ENCODE measurements around the gene CD151. TPM values are rescaled to one million over a fixed set of nuclear protein-coding genes. Genes with fewer than 3 reads are reported as not detected.

The CD151 gene
- total and polyA plus RNA-seq, 4 donors, result 31.6 to 264 (median 124) TPM

- TF ChIP-seq ATF3 (IDR thresholded peaks at IDR 0.05) (no peak), NR2F2 (IDR thresholded peaks at IDR 0.05) (no peak), HNF4G (IDR thresholded peaks at IDR 0.05) (no peak), SP1 (IDR thresholded peaks at IDR 0.05) (no peak), EGR1 (IDR thresholded peaks at IDR 0.05; ENCODE audit: low read depth in 2 of 2) (no peak), YY1 (IDR thresholded peaks at IDR 0.05) (no peak), FOXA2 (IDR thresholded peaks at IDR 0.05) (no peak), RAD21 (IDR thresholded peaks at IDR 0.05) (no peak), HNF4A (conservative IDR thresholded peaks at IDR 0.05) (no peak), RXRA (IDR thresholded peaks at IDR 0.05) (no peak), TAF1 (conservative IDR thresholded peaks at IDR 0.05) (no peak), FOXA1 (IDR thresholded peaks at IDR 0.05) (no peak), REST (IDR thresholded peaks at IDR 0.05) (no peak), JUND (IDR thresholded peaks at IDR 0.05) (no peak), GABPA (IDR thresholded peaks at IDR 0.05 in 1 of 2, conservative IDR thresholded peaks at IDR 0.05 in 1 of 2) (no peak)
- TF ChIP-seq, protein P1, sequence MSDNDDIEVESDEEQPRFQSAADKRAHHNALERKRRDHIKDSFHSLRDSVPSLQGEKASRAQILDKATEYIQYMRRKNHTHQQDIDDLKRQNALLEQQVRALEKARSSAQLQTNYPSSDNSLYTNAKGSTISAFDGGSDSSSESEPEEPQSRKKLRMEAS (IDR thresholded peaks at IDR 0.05), result no peak
- TF ChIP-seq, protein P2, sequence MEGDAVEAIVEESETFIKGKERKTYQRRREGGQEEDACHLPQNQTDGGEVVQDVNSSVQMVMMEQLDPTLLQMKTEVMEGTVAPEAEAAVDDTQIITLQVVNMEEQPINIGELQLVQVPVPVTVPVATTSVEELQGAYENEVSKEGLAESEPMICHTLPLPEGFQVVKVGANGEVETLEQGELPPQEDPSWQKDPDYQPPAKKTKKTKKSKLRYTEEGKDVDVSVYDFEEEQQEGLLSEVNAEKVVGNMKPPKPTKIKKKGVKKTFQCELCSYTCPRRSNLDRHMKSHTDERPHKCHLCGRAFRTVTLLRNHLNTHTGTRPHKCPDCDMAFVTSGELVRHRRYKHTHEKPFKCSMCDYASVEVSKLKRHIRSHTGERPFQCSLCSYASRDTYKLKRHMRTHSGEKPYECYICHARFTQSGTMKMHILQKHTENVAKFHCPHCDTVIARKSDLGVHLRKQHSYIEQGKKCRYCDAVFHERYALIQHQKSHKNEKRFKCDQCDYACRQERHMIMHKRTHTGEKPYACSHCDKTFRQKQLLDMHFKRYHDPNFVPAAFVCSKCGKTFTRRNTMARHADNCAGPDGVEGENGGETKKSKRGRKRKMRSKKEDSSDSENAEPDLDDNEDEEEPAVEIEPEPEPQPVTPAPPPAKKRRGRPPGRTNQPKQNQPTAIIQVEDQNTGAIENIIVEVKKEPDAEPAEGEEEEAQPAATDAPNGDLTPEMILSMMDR (IDR thresholded peaks at IDR 0.05; ENCODE audit: low read depth, low read length, missing input control), result no peak
- TF ChIP-seq, protein P3, sequence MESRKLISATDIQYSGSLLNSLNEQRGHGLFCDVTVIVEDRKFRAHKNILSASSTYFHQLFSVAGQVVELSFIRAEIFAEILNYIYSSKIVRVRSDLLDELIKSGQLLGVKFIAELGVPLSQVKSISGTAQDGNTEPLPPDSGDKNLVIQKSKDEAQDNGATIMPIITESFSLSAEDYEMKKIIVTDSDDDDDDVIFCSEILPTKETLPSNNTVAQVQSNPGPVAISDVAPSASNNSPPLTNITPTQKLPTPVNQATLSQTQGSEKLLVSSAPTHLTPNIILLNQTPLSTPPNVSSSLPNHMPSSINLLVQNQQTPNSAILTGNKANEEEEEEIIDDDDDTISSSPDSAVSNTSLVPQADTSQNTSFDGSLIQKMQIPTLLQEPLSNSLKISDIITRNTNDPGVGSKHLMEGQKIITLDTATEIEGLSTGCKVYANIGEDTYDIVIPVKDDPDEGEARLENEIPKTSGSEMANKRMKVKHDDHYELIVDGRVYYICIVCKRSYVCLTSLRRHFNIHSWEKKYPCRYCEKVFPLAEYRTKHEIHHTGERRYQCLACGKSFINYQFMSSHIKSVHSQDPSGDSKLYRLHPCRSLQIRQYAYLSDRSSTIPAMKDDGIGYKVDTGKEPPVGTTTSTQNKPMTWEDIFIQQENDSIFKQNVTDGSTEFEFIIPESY (IDR thresholded peaks at IDR 0.05), result no peak
- H3K9me3 ChIP-seq (ENCODE audit: control insufficient read depth in 4 of 4, low read length in 3 of 4), result no peaks in the 10 kb centered on the region
- no peak overlapping the region for H3K9ac ChIP-seq (ENCODE audit: low read depth in 1 of 2, low read length in 2 of 2)
- 96% methylated on average over 32 of the region's 32 CpGs for WGBS
- H3K36me3 ChIP-seq (ENCODE audit: control insufficient read depth in 4 of 4, insufficient read depth in 3 of 4, low read depth in 1 of 4, low read length in 3 of 4), result peaks cover 0 to 5% (median 2%) of the 10 kb centered on the region in 4 donors
- H3K4me1 ChIP-seq (ENCODE audit: control insufficient read depth in 4 of 4, insufficient read depth in 4 of 4, low read length in 3 of 4), result peaks cover 18 to 40% (median 27%) of the 10 kb centered on the region in 4 donors
- H3K27ac ChIP-seq (ENCODE audit: low read depth in 1 of 2, low read length in 2 of 2), result no peak overlapping the region
- H3K4me3 ChIP-seq (ENCODE audit: low read depth in 1 of 3, low read length in 3 of 3), result no peak overlapping the region
- no peak for DNase-seq (ENCODE audit: low spot score)
- H3K27me3 ChIP-seq (ENCODE audit: control insufficient read depth in 4 of 4, insufficient read depth in 4 of 4, low read length in 3 of 4), result no peaks in the 10 kb centered on the region
These were observed 33.0 kb upstream of the CD151 start for GRCh38 chr11:799641-800316.

All from liver (tissue), 9 donors.